Uterus (tissue), 2 donors: ENCODE measurements around the gene RXRG.

Source experiments
- CTCF ChIP-seq, 4 experiments: fragments of 200-600 bp in 2 of 4; fragments of 450-650 bp in 2 of 4; sonication (generic) in 2 of 4; IDR thresholded peaks; one replicate each; pipeline ENCODE4 v1.5.1; 2016 to 2019; ENCODE audit warnings: antibody characterized with exemption in 4 of 4, mild to moderate bottlenecking in 2 of 4, moderate library complexity in 1 of 4
- POLR2A ChIP-seq, 2 donors: fragments of 450-650 bp; IDR thresholded peaks; one replicate each; pipeline ENCODE4 v1.6.1; 2016; ENCODE audit warnings: antibody characterized with exemption in 2 of 2, mild to moderate bottlenecking in 1 of 2, moderate library complexity in 1 of 2

- TF ChIP-seq POLR2A (IDR thresholded peaks at IDR 0.05) (no peak), CTCF (IDR thresholded peaks at IDR 0.05) (no peak)
Measured at GRCh38 chr1:165451691-165452090, 6.8 kb upstream of the RXRG start.
